Putamen (tissue), 1 donor: ENCODE data around the gene ENPP6.
"Not testable (repeated sequence)": the region's sequence is repeated elsewhere in the genome, so short reads cannot be mapped to it uniquely, and the experiment has no call there.

Experiments used
- DNase-seq: peaks from one replicate; pipeline ENCODE4 v3.0.0-alpha.2; 2016; ENCODE audit warnings: low spot score

The ENPP6 gene

GRCh38 chr4:184235526-184235925 is 17.9 kb upstream of the ENPP6 start:
- DNase-seq = no peak

- DNase-seq = no peak
These were observed 16.5 kb upstream of the ENPP6 start for GRCh38 chr4:184234155-184234554.

- no peak for DNase-seq
These were observed 15.3 kb upstream of the ENPP6 start for GRCh38 chr4:184232975-184233374.

GRCh38 chr4:184232202-184232601 is 14.5 kb upstream of the ENPP6 start:
- no peak for DNase-seq

- DNase-seq = no peak
These were observed 13.9 kb upstream of the ENPP6 start for GRCh38 chr4:184231573-184231972.

GRCh38 chr4:184228056-184228705 is 10.5 kb upstream of the ENPP6 start:
- DNase-seq = no peak

- no peak for DNase-seq
These were observed 1.2 kb downstream of the ENPP6 start for GRCh38 chr4:184216515-184216914.

- DNase-seq = peak; percentile 24
These were observed 1.9 kb downstream of the ENPP6 start for GRCh38 chr4:184215709-184216328.

GRCh38 chr4:184214931-184215330 is 2.7 kb downstream of the ENPP6 start:
- no peak for DNase-seq

- not testable (repeated sequence) for DNase-seq
These were observed 9.7 kb downstream of the ENPP6 start for GRCh38 chr4:184207734-184208607.

- no peak for DNase-seq
These were observed 12.4 kb downstream of the ENPP6 start for GRCh38 chr4:184205243-184205642.

- DNase-seq = no peak
These were observed 14.4 kb downstream of the ENPP6 start for GRCh38 chr4:184203300-184203699.

- no peak for DNase-seq
These were observed 16.5 kb downstream of the ENPP6 start for GRCh38 chr4:184201179-184201578.

- DNase-seq = no peak
These were observed 17.4 kb downstream of the ENPP6 start for GRCh38 chr4:184200296-184200695.

GRCh38 chr4:184199780-184200179 is 17.9 kb downstream of the ENPP6 start:
- no peak for DNase-seq

GRCh38 chr4:184198190-184198589 is 19.5 kb downstream of the ENPP6 start:
- DNase-seq = no peak

GRCh38 chr4:184197536-184198082 is 20.1 kb downstream of the ENPP6 start:
- DNase-seq = no peak

GRCh38 chr4:184196730-184197385 is 20.8 kb downstream of the ENPP6 start:
- DNase-seq = no peak

GRCh38 chr4:184193556-184194525 is 23.8 kb downstream of the ENPP6 start:
- peak; percentile 73 for DNase-seq

GRCh38 chr4:184192933-184193332 is 24.7 kb downstream of the ENPP6 start:
- DNase-seq = no peak

GRCh38 chr4:184191267-184191666 is 26.4 kb downstream of the ENPP6 start:
- DNase-seq = peak; percentile 64
